NCI-H748 (cell line): ENCODE data around the gene HCFC1R1.

Experiments
- DNase-seq: peaks from one replicate; lab custom pipeline; 2025; ENCODE audit not compliant: unreplicated experiment; lab: John Stamatoyannopoulos, UW

HCFC1R1 gene

DNA sequence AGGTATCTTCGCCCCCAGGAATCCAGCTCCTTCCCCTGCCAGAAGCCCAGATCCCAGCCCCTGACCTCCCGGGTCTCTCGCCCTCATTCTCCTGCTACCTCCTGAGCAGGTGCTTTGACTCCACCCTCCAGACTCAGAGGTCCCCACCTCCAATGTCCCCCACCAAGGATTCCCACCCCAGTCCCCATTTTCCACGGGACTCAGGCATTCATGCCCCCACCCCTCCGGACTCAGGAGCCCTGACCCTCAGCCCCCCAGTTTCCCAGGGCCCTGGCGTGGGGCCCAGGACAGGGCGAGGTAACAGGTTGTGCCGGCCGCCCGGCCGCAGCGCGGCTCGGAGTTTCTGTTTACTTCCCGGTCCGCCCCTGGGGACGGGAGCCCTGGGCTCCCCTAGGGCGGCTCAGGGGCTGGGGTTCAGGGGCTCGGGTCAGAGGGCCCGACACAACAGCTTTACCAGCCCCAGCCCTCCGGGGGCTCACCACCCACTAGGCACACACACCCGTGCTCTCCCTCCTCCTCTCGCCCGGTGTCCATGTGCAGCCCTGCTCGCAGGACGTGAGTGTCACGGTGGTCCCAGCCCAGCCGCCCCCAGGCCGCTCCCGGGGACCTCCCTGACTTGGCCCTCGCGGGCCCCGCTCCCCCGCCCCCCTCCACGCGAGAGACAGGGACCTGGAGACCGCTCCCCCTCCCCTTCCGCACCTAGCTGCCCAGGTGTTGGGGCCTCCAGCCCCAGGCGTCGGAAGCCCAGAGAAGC is 12.4 kb upstream of the HCFC1R1 start:
- peak; percentile 20 for DNase-seq

GRCh38 chr16:3035289-3035971 is 11.7 kb upstream of the HCFC1R1 start:
- no peak for DNase-seq

- DNase-seq: no peak
These were observed 8.9 kb upstream of the HCFC1R1 start for GRCh38 chr16:3032624-3033023.

DNA sequence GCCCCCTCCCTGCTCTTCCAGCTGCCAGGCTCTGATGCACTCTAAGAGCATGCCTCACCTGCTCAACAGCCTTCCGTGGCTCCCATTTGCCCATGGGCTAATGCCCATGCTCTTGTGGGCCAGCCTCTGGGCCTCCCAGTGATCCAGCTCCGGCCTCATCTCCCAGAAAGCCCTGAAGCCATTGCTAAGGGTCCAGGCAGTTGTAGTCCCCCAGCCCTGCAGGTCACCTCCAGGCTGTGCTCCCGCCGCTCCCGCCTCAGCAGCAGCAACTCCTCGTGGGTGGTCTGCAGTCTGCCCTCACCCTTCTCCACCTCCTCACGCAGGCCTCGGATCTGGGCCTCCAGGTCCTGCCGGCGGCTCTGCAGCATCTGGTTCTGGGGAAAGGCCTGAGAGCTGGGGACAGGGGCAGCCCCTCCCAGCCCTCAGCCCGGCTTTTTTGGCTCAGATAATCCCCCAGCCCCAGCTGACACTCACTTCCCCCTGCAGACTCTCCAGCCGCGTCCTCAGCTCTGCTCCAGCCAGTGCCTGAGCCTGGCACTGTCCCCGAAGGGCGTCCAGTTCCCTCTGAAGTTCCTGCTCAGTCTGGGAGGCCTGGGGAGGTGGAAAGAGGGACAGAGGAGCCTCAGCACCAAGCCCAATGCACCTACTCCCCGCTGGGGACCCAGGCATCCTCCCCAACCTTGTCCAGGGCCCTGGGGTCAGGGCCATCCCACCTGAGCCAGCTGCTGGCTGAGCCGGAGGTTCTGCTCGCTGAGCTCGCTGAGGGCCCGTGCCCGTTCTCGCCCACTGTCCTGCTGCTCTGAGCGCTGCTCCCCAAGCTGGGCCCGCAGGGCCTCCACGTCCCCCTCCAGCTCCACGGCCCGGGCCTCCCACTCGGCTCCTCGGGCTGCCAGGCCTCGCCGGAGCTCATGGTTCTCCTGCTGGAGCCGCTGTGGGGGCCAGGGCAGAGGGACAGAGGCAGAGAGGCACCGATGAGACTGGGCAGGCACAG is 6.8 kb upstream of the HCFC1R1 start:
- DNase-seq: no peak

- DNase-seq: peak; percentile 46
These were observed 5.9 kb upstream of the HCFC1R1 start for GRCh38 chr16:3029491-3030221.

- no peak for DNase-seq
These were observed 5.1 kb upstream of the HCFC1R1 start for GRCh38 chr16:3028716-3029319.

- DNase-seq: peak; percentile 85
These were observed 4.4 kb upstream of the HCFC1R1 start for GRCh38 chr16:3027983-3028715.

- DNase-seq: no peak
These were observed 3.7 kb upstream of the HCFC1R1 start for GRCh38 chr16:3027489-3027795.

DNA sequence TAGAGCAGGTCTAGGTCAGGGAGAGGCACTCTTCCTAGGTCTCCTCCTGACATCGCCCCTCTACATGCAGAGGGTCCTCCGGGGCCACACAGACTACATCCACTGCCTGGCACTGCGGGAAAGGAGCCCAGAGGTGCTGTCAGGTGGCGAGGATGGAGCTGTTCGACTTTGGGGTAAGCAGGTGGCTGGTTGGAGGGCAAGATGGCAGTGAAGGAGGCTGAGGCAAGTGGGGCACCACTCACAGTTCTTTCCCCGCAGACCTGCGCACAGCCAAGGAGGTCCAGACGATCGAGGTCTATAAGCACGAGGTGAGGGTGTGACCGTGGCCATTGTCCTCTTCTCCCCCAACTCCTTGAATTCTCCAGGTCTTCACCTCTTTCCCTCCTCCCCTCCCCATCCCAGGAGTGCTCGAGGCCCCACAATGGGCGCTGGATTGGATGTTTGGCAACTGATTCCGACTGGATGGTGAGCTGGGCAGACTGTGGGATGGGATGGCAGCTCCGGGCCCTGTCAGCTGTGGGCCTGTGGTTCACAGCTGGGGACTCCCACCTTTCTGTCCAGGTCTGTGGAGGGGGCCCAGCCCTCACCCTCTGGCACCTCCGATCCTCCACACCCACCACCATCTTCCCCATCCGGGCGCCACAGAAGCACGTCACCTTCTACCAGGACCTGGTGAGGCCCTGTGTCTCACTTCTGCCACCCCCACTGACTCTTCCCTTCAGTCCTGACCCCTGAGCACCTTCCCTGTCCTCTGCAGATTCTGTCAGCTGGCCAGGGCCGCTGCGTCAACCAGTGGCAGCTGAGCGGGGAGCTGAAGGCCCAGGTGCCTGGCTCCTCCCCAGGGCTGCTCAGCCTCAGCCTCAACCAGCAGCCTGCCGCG is 3.1 kb upstream of the HCFC1R1 start:
- DNase-seq: no peak

DNA sequence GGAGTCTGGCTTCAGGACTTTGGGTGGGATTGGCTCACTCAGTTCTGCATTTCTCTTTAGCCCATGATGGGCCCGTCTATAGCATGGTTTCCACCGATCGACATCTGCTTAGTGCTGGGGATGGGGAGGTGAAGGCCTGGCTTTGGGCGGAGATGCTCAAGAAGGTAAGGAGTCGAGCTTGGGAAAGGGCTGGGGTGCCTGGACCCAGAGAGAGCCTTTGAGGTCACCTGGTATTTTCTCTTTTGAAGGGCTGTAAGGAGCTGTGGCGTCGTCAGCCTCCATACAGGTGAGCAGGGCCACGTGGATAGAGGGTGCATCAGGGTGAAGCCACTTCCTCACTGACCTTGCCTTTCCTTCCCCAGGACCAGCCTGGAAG is 2.2 kb upstream of the HCFC1R1 start:
- no peak for DNase-seq

DNA sequence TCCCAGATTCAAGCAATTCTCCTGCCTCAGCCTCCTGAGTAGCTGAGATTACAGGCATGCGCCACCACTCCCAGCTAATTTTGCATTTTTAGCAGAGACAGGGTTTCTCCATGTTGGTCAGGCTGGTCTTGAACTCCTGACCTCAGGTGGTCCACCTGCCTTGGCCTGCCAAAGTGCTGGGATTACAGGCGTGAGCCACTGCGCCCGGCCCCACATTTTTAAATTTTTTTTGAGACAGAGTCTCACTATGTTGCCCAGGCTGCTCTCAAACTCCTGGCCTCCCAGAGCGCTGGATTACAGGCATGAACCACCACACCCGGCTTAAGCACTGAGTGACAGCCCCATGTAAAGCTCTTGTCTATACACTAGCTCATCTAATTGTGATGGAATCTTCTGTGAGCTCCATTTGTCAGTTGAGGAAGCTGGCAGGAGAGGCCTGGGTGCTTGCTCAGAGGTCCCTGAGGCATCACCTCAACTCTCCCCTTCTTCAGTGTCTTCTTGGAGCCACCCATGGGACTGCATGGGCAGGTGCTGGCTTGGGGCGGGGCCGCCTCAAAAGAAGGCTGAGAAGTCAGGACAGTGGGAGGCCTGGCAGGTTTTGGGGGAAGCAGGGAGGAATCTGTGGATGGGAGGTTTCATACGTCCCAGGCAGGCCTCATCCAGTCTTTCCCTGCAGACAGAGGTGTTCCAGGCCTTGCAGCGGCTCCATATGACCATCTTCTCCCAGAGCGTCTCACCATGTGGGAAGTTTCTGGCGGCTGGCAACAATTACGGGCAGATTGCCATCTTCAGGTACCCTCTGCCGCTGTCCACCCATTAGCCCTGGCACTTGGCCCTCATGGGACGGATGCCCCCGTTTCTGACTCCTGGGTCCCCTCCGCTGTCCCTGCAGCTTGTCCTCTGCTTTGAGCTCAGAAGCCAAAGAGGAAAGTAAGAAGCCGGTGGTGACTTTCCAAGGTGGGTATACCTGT is 1.6 kb upstream of the HCFC1R1 start:
- DNase-seq: no peak

DNA sequence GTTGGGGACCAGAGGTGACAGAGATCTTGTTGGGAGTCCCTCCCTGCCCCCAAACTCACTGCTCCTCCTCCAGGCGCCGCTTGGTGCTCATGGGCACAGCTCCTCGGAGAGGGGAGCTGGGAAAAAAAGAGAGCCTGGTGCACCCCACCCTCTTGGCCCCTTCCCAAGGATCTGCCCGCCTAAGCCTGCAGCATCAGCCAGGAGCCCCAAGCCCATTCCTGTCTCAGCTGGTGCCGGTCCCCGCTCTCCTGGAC is 400 bp downstream of the HCFC1R1 start:
- no peak for DNase-seq

DNA sequence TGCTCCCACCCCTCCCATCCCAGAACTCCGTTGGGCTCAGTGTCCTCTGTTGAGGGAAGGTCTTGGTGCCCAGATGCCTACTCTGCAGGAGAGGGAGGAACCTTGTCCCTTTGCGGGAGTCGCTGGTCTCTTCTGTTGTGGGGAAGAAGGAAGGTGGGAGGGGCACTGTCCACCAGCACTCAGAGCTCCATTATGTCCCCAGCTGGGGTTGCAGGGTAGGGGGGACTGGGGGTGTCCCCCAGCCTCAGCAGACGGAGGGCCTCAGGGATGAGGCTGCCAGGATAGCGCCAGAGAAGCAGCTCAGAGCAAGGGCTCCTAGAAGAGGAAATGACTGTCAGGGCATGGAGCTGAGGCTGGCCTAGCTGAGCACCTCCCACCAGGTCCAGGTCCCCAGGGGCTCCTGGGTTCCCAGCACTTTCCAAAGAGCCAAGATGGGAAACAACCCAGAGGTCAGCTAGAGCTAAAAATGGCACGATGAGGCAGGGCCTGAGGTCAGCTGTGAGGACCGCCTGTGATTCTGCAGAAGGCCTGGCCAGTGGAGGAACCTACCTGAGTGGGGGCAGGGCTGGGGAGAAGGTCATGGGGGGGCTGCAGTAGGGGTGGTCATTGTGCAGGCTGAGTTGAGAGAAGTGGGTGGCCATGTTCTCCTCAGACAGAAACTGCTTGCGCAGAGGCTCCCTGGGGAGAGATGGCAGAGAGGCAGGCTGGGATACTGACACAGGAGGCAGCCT is 893 bp downstream of the HCFC1R1 start:
- DNase-seq: no peak

DNA sequence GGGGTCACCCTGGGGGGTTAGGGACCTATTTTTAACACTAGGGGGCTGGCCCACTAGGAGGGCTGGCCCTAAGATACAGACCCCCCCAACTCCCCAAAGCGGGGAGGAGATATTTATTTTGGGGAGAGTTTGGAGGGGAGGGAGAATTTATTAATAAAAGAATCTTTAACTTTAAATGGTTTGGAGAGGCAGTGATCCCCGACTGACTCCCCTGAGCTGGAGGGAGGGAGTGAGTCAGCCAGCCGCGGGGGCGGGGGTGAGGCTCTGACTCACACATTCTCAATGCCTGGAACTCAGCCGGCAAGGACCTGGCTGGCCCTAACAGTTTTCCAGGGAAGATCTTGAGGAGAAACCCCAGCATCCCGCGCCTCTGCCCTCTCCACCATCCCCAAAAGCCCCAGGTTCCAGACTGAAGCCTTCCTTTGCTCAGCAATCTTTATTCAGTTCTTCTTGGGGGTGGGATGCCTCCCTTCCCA is 1.5 kb downstream of the HCFC1R1 start:
- DNase-seq: no peak

DNA sequence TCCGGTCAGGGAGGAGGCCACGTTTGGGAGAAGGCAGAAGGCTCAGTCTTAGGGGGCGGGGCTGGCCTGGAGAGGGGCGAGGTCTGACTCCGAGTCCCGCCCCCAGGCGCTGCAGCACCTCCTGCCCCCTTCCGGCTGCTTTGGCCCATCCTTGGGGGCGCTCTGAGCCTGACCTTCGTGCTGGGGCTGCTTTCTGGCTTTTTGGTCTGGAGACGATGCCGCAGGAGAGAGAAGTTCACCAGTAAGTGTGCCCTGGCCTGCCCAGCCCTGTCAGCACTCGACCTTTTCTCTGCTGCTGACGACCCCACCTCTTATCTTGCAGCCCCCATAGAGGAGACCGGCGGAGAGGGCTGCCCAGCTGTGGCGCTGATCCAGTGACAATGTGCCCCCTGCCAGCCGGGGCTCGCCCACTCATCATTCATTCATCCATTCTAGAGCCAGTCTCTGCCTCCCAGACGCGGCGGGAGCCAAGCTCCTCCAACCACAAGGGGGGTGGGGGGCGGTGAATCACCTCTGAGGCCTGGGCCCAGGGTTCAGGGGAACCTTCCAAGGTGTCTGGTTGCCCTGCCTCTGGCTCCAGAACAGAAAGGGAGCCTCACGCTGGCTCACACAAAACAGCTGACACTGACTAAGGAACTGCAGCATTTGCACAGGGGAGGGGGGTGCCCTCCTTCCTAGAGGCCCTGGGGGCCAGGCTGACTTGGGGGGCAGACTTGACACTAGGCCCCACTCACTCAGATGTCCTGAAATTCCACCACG is 2.1 kb downstream of the HCFC1R1 start:
- DNase-seq: peak; percentile 56

DNA sequence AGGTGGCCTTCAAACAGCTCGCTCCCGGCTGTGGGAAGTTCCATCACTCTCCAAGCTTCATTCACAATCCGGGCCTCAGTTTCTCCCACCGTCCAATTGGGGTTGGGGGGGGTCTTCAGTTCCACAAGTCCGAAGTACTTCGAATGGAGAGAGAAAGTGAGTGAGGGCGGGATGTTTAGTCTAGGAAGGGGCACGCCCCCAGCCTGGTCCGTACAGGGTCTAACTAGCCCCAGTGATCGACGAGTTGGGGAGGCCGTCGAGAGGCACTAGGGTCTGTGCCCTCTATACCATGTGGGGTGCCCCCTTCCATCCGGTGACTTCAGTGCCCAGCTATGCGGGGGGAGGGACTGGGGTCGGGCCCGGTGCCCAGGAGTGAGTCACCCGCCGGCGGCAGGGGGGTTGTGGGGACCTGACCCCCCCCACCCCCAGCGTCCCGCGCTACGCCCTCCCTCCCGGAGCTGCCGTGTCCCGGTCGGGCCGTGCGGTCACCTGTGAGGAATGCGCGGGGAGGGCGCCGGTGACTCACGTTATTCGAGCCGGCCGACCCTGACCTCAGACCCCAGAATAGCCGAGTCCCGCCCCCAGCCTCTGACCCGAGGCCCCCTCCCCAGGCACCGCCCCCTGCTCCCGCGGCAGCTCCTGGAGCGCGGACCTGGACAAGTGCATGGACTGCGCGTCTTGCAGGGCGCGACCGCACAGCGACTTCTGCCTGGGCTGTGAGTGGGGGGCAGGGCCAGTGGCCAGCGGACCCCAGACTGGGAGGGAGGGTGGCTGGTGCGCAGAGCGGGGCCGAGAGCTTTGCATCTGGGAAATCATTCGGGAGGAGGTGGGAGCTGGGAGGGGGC is 2.9 kb downstream of the HCFC1R1 start:
- peak; percentile 56 for DNase-seq
